ENCODE results near the gene RANBP10.
A peak's percentile ranks its signal among the peaks of the same experiment; 100 is the strongest.
"Not testable (repeated sequence)": the region's sequence is repeated elsewhere in the genome, so short reads cannot be mapped to it uniquely, and the experiment has no call there.

The RANBP10 gene

DNA sequence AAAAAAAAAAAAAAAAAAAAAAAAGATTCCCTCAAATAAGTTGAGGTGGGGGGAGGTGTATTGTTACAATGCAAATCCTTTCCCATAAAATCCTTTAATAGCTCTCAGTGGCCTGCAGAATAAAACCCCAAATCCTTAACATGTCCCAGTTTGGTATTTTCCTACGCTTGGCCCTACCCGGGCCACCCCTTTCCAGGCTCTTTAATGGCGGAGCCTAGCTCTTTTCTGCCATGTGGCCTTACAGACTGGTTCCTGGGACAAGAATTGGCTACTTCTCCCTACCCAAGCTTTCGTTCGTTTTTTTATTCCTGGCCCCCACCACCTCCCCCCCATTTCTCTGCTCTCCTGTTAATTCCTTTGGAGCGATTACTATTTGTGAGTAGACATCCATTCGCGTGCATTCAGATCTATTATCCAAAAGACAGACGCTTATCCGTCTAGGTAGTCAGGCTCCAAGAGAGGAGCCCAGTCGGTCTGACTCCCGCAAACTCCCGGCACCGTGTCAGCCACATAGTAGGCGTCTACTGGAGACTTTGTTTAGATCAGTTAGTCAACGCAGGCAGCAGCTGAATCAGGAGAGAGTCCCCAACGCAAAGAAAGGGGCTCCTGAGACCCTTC lies 34.9 kb upstream of the RANBP10 start:
- DNase-seq (ENCODE audit: insufficient read length, low spot score) (no peak), FAIRE-seq (no peak)
- TF ChIP-seq CTCF (IDR thresholded peaks at IDR 0.05; ENCODE audit: insufficient read depth, missing control alignments), result no peak

DNA sequence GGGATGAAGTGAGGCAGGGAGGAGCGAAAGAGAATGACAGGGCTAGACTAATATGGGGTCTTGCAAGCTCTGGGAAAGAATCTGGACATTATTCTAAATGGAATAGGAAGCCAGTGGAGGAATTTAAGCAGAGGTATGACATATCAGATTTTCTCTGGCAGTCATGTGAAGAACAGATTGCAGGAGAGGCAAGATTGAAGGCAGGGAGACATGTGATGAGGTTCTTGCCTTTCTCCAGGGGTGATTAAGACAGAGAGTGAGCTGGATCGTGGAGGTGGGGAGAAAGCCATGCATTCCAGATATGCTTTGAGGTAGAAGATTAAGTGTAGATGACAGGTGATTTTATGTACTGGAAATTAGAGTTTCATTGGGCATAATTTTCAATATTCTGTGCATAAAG lies 31.5 kb upstream of the RANBP10 start:
- DNase-seq (ENCODE audit: insufficient read length, low spot score), result no peak
- no peak for TF ChIP-seq CTCF (IDR thresholded peaks at IDR 0.05; ENCODE audit: insufficient read depth, missing control alignments)
- no peak for FAIRE-seq

- FAIRE-seq; DNase-seq (ENCODE audit: insufficient read length, low spot score): not testable (repeated sequence)
Measured at GRCh38 chr16:67837190-67837589, 30.8 kb upstream of the RANBP10 start.

- FAIRE-seq, result no peak
- no peak for TF ChIP-seq CTCF (IDR thresholded peaks at IDR 0.05; ENCODE audit: insufficient read depth, missing control alignments)
- DNase-seq (ENCODE audit: insufficient read length, low spot score), result no peak
Measured at GRCh38 chr16:67834242-67834614, 27.9 kb upstream of the RANBP10 start.

- no peak for FAIRE-seq
- no peak for TF ChIP-seq CTCF (IDR thresholded peaks at IDR 0.05; ENCODE audit: insufficient read depth, missing control alignments)
- peak; percentile 71 for DNase-seq (ENCODE audit: insufficient read length, low spot score)
Measured at GRCh38 chr16:67833415-67834241, 27.3 kb upstream of the RANBP10 start.

GRCh38 chr16:67833030-67833414 lies 26.7 kb upstream of the RANBP10 start:
- FAIRE-seq, result no peak
- no peak for TF ChIP-seq CTCF (IDR thresholded peaks at IDR 0.05; ENCODE audit: insufficient read depth, missing control alignments)
- no peak for DNase-seq (ENCODE audit: insufficient read length, low spot score)

- TF ChIP-seq CTCF (IDR thresholded peaks at IDR 0.05; ENCODE audit: insufficient read depth, missing control alignments), result no peak
- DNase-seq (ENCODE audit: insufficient read length, low spot score) (no peak), FAIRE-seq (no peak)
Measured at GRCh38 chr16:67828651-67829050, 22.3 kb upstream of the RANBP10 start.
